ENCODE measurements around the gene HLA-DQB2. TPM values are rescaled to one million over a fixed set of nuclear protein-coding genes. Genes with fewer than 3 reads are reported as not detected.

Gene HLA-DQB2
- not detected in 2 replicates for total RNA-seq
- polyA plus RNA-seq: not detected in 2 replicates
- not detected in 2 replicates for polyA plus RNA-seq (2011; cell fraction: cytosol; rRNA removed)
- polyA plus RNA-seq (2011; cell fraction: nucleus; rRNA removed): not detected in 2 replicates
- not detected in 2 replicates for polyA plus RNA-seq (2012)
- not detected in 2 replicates for polyA minus RNA-seq
- polyA minus RNA-seq (2011; cell fraction: cytosol; rRNA and poly(A)+ RNA removed): not detected
- polyA minus RNA-seq (2011; cell fraction: nucleus; rRNA and poly(A)+ RNA removed): not detected in 2 replicates
- not detected for Bru-seq, nascent RNA
- not detected for BruChase-seq, experiment 1, labeled RNA remaining after a 6-hour chase
- BruChase-seq, experiment 2, labeled RNA remaining after a 2-hour chase: not detected
- long read RNA-seq: 0 reads

GRCh38 chr6:32763421-32763820 is at the start of gene HLA-DQB2:
HLA-DQB2 (minus strand) TSS chr6:32763532; CDS start chr6:32763470, 62 bp downstream.
- H3K9me3 ChIP-seq (replicated peaks; ENCODE audit: control insufficient read depth, insufficient read depth, low read length): no peaks in the 10 kb centered on the region
- intact Hi-C loops (cut with micrococcal nuclease): no loop called here
- H3K4me2 ChIP-seq (ENCODE audit: insufficient read depth, low read length): no peak within 1 kb of the TSS
- no TSS peak for BruUV-seq (replicated peaks)
- no peaks in the 10 kb centered on the region for H3K36me3 ChIP-seq (ENCODE audit: control insufficient read depth in 2 of 2, extremely low read depth in 1 of 2, insufficient read depth in 2 of 2, low read length in 2 of 2)
- H4K20me1 ChIP-seq (replicated peaks; ENCODE audit: control insufficient read depth, extremely low read depth, insufficient read depth, low read length): no peaks in the 10 kb centered on the region
- H3K79me2 ChIP-seq (ENCODE audit: control insufficient read depth, insufficient read depth, low read length): no peaks in the 10 kb centered on the region
- no peak within 1 kb of the TSS for H3K4me3 ChIP-seq (replicated peaks in 1 of 3; ENCODE audit: insufficient read depth in 1 of 3, low read depth in 1 of 3, low read length in 3 of 3)
- dilution Hi-C loops (cut with MboI; ENCODE audit: extremely low pct_ligation_motif_present, low sequenced_read_pairs): no loop called here
- TF ChIP-seq FOS (IDR thresholded peaks at IDR 0.05; ENCODE audit: borderline replicate concordance, insufficient read depth, low read length): no peak
- TF ChIP-seq MAX (IDR thresholded peaks at IDR 0.05; ENCODE audit: insufficient read depth, insufficient read length): no peak
- TF ChIP-seq JUN (IDR thresholded peaks at IDR 0.05; ENCODE audit: borderline replicate concordance, insufficient read depth, insufficient read length, low read depth): no peak
- TF ChIP-seq POLR2AphosphoS5 (IDR thresholded peaks at IDR 0.05; ENCODE audit: insufficient read depth, low read depth, low read length): no peak
- no peak for TF ChIP-seq EZH2 (IDR thresholded peaks at IDR 0.05; ENCODE audit: borderline replicate concordance, low read depth, low read length, severe bottlenecking)
- TF ChIP-seq MYC (IDR thresholded peaks at IDR 0.05; ENCODE audit: low read depth, low read length): no peak
- no peak for TF ChIP-seq GATA2 (IDR thresholded peaks at IDR 0.05; ENCODE audit: insufficient read depth, insufficient read length, low read depth, low read length)
- no peak for TF ChIP-seq CTCF (IDR thresholded peaks at IDR 0.05; ENCODE audit: extremely low read depth in 1 of 2, insufficient read depth in 1 of 2, low read depth in 1 of 2, low read length in 2 of 2)
- no peak for TF ChIP-seq POLR2A (IDR thresholded peaks at IDR 0.05; ENCODE audit: low read depth, low read length)
- H3K9ac ChIP-seq (replicated peaks; ENCODE audit: extremely low read depth, insufficient read depth, low read length): no peak within 1 kb of the TSS
- DNase-seq (ENCODE audit: low read depth, low spot score) (peak; percentile 7), FAIRE-seq (no peak)
- no peak within 1 kb of the TSS for H2AFZ ChIP-seq (ENCODE audit: low read depth, low read length)
- ChIA-PET CTCF (interaction anchor here (1.1 kb wide), 1 partner anchor 9 kb away, joined by 3 read pairs; no protein-coding TSS in a partner anchor), POLR2A (no interaction called here)
- H3K4me1 ChIP-seq (ENCODE audit: control insufficient read depth, extremely low read depth, insufficient read depth, low read length): no peaks in the 10 kb centered on the region
- no peaks in the 10 kb centered on the region for H3K9me1 ChIP-seq (replicated peaks; ENCODE audit: control insufficient read depth, extremely low read depth, insufficient read depth, low read length)
- peaks cover 18 to 32% of the 10 kb centered on the region in 2 experiments for H3K27me3 ChIP-seq (ENCODE audit: control insufficient read depth in 2 of 2, insufficient read depth in 2 of 2, low read length in 2 of 2)
- H3K27ac ChIP-seq (ENCODE audit: insufficient read depth, low read depth, low read length): no peak within 1 kb of the TSS
